Measurements from ENCODE around the gene QSER1. TPM values are rescaled to one million over a fixed set of nuclear protein-coding genes. Genes with fewer than 3 reads are reported as not detected.

QSER1 gene
- total and polyA plus RNA-seq, 5 donors: 3.2 to 21.5 (median 18.4) TPM

- H3K4me3 ChIP-seq (ENCODE audit: low read length): no peak overlapping the region
- WGBS: 41% methylated on average over 3 of the region's 3 CpGs
- ATAC-seq: no peak
- no peaks in the 10 kb centered on the region for H3K9me3 ChIP-seq (ENCODE audit: control insufficient read depth, low read length)
- no peaks in the 10 kb centered on the region for H3K27me3 ChIP-seq (ENCODE audit: control insufficient read depth, insufficient read depth)
- intact Hi-C loops (cut with DNase I): no loop called here
- no peak for DNase-seq
- H3K27ac ChIP-seq (ENCODE audit: low read length): no peak overlapping the region
- H3K4me1 ChIP-seq (ENCODE audit: control insufficient read depth, insufficient read depth, low read length): peaks cover 4% of the 10 kb centered on the region
Measured at GRCh38 chr11:32905028-32905667, 12.5 kb downstream of the QSER1 start.

- 97% methylated on average over 6 of the region's 6 CpGs for WGBS
- H3K4me3 ChIP-seq (ENCODE audit: low read length): no peak overlapping the region
- no peak for ATAC-seq
- no peak overlapping the region for H3K27ac ChIP-seq (ENCODE audit: low read length)
- peaks cover 2% of the 10 kb centered on the region for H3K4me1 ChIP-seq (ENCODE audit: control insufficient read depth, insufficient read depth, low read length)
- H3K27me3 ChIP-seq (ENCODE audit: control insufficient read depth, insufficient read depth): no peaks in the 10 kb centered on the region
- intact Hi-C loops (cut with DNase I): no loop called here
- no peaks in the 10 kb centered on the region for H3K9me3 ChIP-seq (ENCODE audit: control insufficient read depth, low read length)
- DNase-seq: no peak
Measured at GRCh38 chr11:32908619-32909018, 16.0 kb downstream of the QSER1 start.

DNA sequence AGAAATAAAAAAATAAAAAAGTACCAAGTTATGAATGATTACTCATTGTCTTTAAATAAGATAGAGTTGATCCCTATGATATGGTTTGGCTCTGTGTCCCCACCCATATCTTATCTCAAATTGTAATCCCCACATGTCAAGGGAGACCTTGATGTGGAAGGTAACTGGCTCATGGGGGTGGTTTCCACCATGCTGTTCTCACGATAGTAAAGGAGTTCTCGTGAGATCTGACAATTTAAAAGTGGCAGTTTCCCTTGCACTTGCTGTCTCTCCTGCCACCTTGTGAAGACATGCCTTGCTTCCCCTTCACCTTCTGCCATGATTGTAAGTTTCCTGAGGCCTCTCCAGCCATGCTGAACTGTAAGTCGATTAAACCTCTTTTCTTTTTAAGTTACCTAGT is 18.8 kb downstream of the QSER1 start:
- Histone ChIP-seq H3K27ac (ENCODE audit: low read length) (no peak overlapping the region), H3K4me3 (ENCODE audit: low read length) (no peak overlapping the region), H3K27me3 (ENCODE audit: control insufficient read depth, insufficient read depth) (no peaks in the 10 kb centered on the region), H3K9me3 (ENCODE audit: control insufficient read depth, low read length) (no peaks in the 10 kb centered on the region), H3K4me1 (ENCODE audit: control insufficient read depth, insufficient read depth, low read length) (no peaks in the 10 kb centered on the region)
- ATAC-seq (no peak), DNase-seq (no peak)
- intact Hi-C loops (cut with DNase I): no loop called here
- WGBS: 96% methylated on average over 3 of the region's 3 CpGs

DNA sequence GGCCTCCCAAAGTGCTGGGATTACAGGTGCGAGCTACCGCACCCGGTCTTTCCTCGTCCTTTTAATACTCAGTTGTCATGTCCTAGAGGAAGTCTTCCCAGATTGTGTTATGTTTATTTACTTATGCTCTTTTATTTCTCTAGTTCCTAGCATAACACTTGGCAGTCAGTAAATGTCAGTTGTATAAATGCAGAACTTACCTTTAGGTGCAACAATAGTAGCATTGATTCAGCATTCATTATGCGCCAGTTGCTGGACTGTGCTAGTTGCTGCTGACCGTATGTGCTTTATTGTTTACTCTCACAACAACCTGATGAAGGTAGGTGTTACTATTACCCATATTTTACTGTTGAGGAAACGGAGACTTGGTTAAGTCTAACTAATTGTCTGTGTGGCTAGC is 20.8 kb downstream of the QSER1 start:
- no peak overlapping the region for H3K27ac ChIP-seq (ENCODE audit: low read length)
- intact Hi-C loops (cut with DNase I): no loop called here
- H3K4me3 ChIP-seq (ENCODE audit: low read length): no peak overlapping the region
- no peaks in the 10 kb centered on the region for H3K9me3 ChIP-seq (ENCODE audit: control insufficient read depth, low read length)
- no peaks in the 10 kb centered on the region for H3K4me1 ChIP-seq (ENCODE audit: control insufficient read depth, insufficient read depth, low read length)
- H3K27me3 ChIP-seq (ENCODE audit: control insufficient read depth, insufficient read depth): no peaks in the 10 kb centered on the region
- no peak for DNase-seq
- no peak for ATAC-seq
- WGBS: 94% methylated on average over 7 of the region's 7 CpGs

DNA sequence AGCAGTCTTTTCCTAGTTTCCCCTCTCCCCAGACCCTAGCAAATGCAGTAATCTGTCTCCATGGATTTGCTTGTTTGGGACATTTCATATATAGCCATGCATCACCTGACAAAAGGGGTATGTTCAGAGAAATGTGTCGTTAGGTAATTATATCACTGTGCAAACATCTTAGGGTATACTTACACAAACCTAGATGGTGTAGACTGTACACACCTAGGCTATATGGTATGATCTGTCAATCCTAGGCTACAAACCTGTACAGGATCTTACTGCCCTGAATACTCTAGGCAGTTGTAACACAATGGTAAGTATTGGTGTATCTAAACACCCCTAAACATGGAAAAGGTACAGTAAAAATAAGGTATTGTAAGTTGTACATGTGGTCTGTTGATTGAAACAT is 23.8 kb downstream of the QSER1 start:
- ATAC-seq (no peak), DNase-seq (no peak)
- no peaks in the 10 kb centered on the region for H3K4me1 ChIP-seq (ENCODE audit: control insufficient read depth, insufficient read depth, low read length)
- no peak overlapping the region for H3K27ac ChIP-seq (ENCODE audit: low read length)
- no peak overlapping the region for H3K4me3 ChIP-seq (ENCODE audit: low read length)
- 99% methylated on average over 1 of the region's 1 CpG for WGBS
- H3K27me3 ChIP-seq (ENCODE audit: control insufficient read depth, insufficient read depth): no peaks in the 10 kb centered on the region
- no peaks in the 10 kb centered on the region for H3K9me3 ChIP-seq (ENCODE audit: control insufficient read depth, low read length)
- intact Hi-C loops (cut with DNase I): no loop called here

GRCh38 chr11:32916994-32917393 is 24.4 kb downstream of the QSER1 start:
- Histone ChIP-seq H3K27ac (ENCODE audit: low read length) (no peak overlapping the region), H3K27me3 (ENCODE audit: control insufficient read depth, insufficient read depth) (no peaks in the 10 kb centered on the region), H3K4me1 (ENCODE audit: control insufficient read depth, insufficient read depth, low read length) (no peaks in the 10 kb centered on the region), H3K9me3 (ENCODE audit: control insufficient read depth, low read length) (no peaks in the 10 kb centered on the region), H3K4me3 (ENCODE audit: low read length) (no peak overlapping the region)
- intact Hi-C loops (cut with DNase I): no loop called here
- ATAC-seq: no peak
- DNase-seq: no peak
- 97% methylated on average over 8 of the region's 8 CpGs for WGBS

DNA sequence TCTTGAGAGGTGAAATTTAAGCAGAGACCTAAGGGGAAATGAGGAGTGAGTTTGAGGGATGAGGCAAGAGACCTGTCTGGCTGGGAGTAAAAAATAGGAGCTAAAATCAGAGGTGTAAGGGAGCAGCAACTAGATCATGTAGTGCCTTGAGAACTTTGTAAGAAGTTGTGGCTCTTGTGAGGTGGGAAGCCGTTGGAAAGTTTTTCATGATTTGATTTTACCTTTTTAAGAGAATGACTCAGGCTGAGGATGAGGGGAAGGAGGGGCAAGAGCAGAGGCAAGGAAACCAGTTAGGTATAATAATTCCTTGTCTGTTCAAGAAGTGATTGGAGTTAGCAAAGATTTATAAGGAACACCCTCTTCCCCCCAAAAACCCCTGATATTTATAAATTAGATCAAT is 25.8 kb downstream of the QSER1 start:
- 88% methylated on average over 1 of the region's 1 CpG for WGBS
- DNase-seq (no peak), ATAC-seq (no peak)
- H3K27ac ChIP-seq (ENCODE audit: low read length): no peak overlapping the region
- H3K4me3 ChIP-seq (ENCODE audit: low read length): no peak overlapping the region
- H3K9me3 ChIP-seq (ENCODE audit: control insufficient read depth, low read length): no peaks in the 10 kb centered on the region
- no peaks in the 10 kb centered on the region for H3K27me3 ChIP-seq (ENCODE audit: control insufficient read depth, insufficient read depth)
- intact Hi-C loops (cut with DNase I): no loop called here
- H3K4me1 ChIP-seq (ENCODE audit: control insufficient read depth, insufficient read depth, low read length): no peaks in the 10 kb centered on the region

DNA sequence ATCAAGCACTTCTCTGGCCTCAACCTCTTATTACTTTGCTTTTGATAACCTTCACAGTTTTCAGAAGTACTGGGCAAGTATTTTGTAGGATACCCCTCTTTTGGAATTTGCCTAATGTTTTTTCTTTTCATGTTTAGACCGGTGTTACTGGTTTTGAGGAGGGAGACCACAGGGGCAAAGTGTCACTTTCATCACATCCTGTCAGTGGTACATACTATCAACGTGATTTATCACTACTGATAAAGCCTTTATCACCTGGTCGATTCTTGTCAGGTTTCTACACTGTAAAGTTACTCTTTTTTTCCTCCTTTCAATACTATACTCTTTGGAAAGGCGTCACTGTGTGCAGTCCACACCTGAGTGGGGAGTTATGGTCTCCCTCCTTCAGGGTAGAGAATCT is 26.7 kb downstream of the QSER1 start:
- 48% methylated on average over 4 of the region's 4 CpGs for WGBS
- Histone ChIP-seq H3K9me3 (ENCODE audit: control insufficient read depth, low read length) (no peaks in the 10 kb centered on the region), H3K4me3 (ENCODE audit: low read length) (no peak overlapping the region), H3K4me1 (ENCODE audit: control insufficient read depth, insufficient read depth, low read length) (no peaks in the 10 kb centered on the region), H3K27ac (ENCODE audit: low read length) (no peak overlapping the region), H3K27me3 (ENCODE audit: control insufficient read depth, insufficient read depth) (no peaks in the 10 kb centered on the region)
- no peak for ATAC-seq
- DNase-seq: no peak
- intact Hi-C loops (cut with DNase I): no loop called here

- H3K9me3 ChIP-seq (ENCODE audit: control insufficient read depth, low read length): no peaks in the 10 kb centered on the region
- no peak for ATAC-seq
- H3K27ac ChIP-seq (ENCODE audit: low read length): no peak overlapping the region
- H3K4me3 ChIP-seq (ENCODE audit: low read length): no peak overlapping the region
- no peaks in the 10 kb centered on the region for H3K4me1 ChIP-seq (ENCODE audit: control insufficient read depth, insufficient read depth, low read length)
- intact Hi-C loops (cut with DNase I): no loop called here
- 95% methylated on average over 1 of the region's 1 CpG for WGBS
- no peaks in the 10 kb centered on the region for H3K27me3 ChIP-seq (ENCODE audit: control insufficient read depth, insufficient read depth)
- DNase-seq: no peak
Measured at GRCh38 chr11:32920570-32920969, 28.0 kb downstream of the QSER1 start.

- ATAC-seq: no peak
- no peak for DNase-seq
- no peak overlapping the region for H3K4me3 ChIP-seq (ENCODE audit: low read length)
- no peaks in the 10 kb centered on the region for H3K4me1 ChIP-seq (ENCODE audit: control insufficient read depth, insufficient read depth, low read length)
- no peaks in the 10 kb centered on the region for H3K9me3 ChIP-seq (ENCODE audit: control insufficient read depth, low read length)
- no peak overlapping the region for H3K27ac ChIP-seq (ENCODE audit: low read length)
- intact Hi-C loops (cut with DNase I): no loop called here
- H3K27me3 ChIP-seq (ENCODE audit: control insufficient read depth, insufficient read depth): no peaks in the 10 kb centered on the region
- WGBS: 50% methylated on average over 1 of the region's 1 CpG
Measured at GRCh38 chr11:32921204-32921603, 28.6 kb downstream of the QSER1 start.

GRCh38 chr11:32931606-32932005 is 39.0 kb downstream of the QSER1 start:
- intact Hi-C loops (cut with DNase I): no loop called here
- Histone ChIP-seq H3K4me3 (ENCODE audit: low read length) (no peak overlapping the region), H3K4me1 (ENCODE audit: control insufficient read depth, insufficient read depth, low read length) (no peaks in the 10 kb centered on the region), H3K27ac (ENCODE audit: low read length) (no peak overlapping the region), H3K9me3 (ENCODE audit: control insufficient read depth, low read length) (no peaks in the 10 kb centered on the region), H3K27me3 (ENCODE audit: control insufficient read depth, insufficient read depth) (no peaks in the 10 kb centered on the region)
- ATAC-seq: no peak
- DNase-seq: no peak
- 77% methylated on average over 1 of the region's 1 CpG for WGBS

DNA sequence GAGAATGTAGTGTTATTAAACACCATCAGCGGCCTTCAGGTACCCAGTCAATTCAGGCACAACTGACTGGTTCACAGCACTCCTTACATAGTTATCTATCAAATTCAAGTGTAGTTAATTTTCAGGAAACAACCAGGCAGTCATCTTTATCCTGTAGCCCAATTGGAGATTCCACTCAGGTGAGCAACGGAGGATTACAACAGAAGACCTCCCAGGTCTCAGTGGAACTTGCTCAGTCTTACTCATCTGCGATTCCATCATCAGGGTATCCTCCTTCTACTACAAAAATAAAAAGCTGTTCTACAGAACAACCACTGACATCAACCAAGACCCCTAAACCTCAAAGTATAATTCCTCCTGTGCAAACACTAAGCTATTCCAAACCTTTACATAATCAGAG is 39.6 kb downstream of the QSER1 start:
- Histone ChIP-seq H3K4me1 (ENCODE audit: control insufficient read depth, insufficient read depth, low read length) (no peaks in the 10 kb centered on the region), H3K4me3 (ENCODE audit: low read length) (no peak overlapping the region), H3K27me3 (ENCODE audit: control insufficient read depth, insufficient read depth) (no peaks in the 10 kb centered on the region), H3K27ac (ENCODE audit: low read length) (no peak overlapping the region), H3K9me3 (ENCODE audit: control insufficient read depth, low read length) (no peaks in the 10 kb centered on the region)
- no peak for DNase-seq
- ATAC-seq: no peak
- intact Hi-C loops (cut with DNase I): no loop called here
- 99% methylated on average over 3 of the region's 3 CpGs for WGBS
